HG03571 (cell line): ENCODE data around the gene RND2.

Experiments
- ATAC-seq: cut with Tn5 transposase; IDR thresholded peaks from one replicate; pipeline ENCODE4 v1.9.1; 2021; ENCODE audit not compliant: unreplicated experiment

RND2 gene

GRCh38 chr17:43070872-43071271 is 45.8 kb downstream of the RND2 start:
- no peak for ATAC-seq

GRCh38 chr17:43074869-43075268 is 49.8 kb downstream of the RND2 start:
- ATAC-seq, result no peak

- no peak for ATAC-seq
These were observed 54.7 kb downstream of the RND2 start for GRCh38 chr17:43079641-43080302.
